Activated T-cell treated with anti-CD3 and anti-CD28 coated beads, Interleukin-2, amount 50 U/mL, for 48 hours (primary cell): ENCODE data around the gene XPNPEP1.

Experiments used
- DNase-seq, 2 experiments: peaks; one replicate each; pipeline ENCODE4 v3.0.0-alpha.2; 2020

XPNPEP1 gene

DNA sequence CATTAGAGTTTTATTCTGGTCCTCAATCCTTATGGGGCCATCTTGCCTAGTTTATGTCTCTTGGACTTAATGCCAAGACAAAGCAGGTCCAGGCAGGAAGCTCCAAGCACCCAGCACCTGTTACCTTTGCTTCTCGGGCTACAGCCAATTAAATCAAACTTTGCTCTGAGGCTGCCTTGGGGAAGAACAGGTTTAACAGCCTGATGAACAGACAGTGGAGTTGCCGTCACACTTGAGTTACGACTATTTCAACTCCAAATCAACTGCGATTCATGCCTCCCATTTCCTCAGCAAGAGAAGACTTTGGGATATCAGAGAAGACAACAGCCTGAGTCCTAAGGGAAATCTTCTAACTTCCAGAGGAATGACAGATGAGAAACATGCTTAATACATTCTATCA, 62.2 kb downstream of the XPNPEP1 start:
- DNase-seq: no peak

- DNase-seq: no peak
These were observed 64.1 kb downstream of the XPNPEP1 start for GRCh38 chr10:109859221-109859620.

DNA sequence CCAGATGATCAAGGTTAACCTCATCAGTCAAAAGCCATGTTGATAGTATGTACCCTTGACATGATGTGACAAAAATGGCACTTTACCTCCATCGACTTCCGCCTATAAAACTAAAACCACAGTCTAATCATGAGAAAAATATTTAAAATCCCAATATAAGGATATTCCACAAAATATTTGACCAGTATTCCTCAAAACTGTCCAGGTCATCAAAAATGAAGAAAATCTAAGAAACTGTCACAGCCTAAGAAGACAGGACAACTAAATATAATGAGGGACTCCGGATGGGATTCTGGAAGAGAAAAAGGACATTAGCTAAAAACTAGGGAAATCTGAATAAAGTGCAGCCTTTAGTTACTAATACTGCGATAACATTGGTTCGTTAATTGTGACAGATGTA, 67.6 kb downstream of the XPNPEP1 start:
- DNase-seq: no peak

- no peak for DNase-seq
These were observed 69.4 kb downstream of the XPNPEP1 start for GRCh38 chr10:109853921-109854320.

- DNase-seq: peak; percentile 85
These were observed 70.8 kb downstream of the XPNPEP1 start for GRCh38 chr10:109852475-109853037.

GRCh38 chr10:109851616-109852474, 71.5 kb downstream of the XPNPEP1 start:
- no peak for DNase-seq

GRCh38 chr10:109846832-109847231, 76.5 kb downstream of the XPNPEP1 start:
- DNase-seq: no peak

DNA sequence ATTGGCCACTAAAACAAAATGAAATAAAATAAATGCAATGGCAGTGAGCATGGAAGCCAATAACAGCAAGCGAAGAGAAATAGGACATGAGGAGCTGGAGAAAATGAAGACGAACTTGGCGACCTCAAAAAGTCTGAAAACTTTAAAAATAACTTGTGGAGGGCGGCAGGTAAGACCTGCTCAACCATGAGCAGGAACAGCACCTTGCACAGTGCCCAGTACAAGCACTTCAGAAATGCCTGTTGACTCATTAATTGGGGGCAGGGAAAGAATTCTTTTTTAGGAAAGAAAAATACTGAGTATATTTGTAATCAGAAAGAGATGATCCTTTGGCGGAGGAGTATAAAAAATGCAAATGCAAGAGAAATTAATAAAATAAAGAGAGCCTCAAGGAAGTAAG, 78.0 kb downstream of the XPNPEP1 start:
- DNase-seq: no peak

DNA sequence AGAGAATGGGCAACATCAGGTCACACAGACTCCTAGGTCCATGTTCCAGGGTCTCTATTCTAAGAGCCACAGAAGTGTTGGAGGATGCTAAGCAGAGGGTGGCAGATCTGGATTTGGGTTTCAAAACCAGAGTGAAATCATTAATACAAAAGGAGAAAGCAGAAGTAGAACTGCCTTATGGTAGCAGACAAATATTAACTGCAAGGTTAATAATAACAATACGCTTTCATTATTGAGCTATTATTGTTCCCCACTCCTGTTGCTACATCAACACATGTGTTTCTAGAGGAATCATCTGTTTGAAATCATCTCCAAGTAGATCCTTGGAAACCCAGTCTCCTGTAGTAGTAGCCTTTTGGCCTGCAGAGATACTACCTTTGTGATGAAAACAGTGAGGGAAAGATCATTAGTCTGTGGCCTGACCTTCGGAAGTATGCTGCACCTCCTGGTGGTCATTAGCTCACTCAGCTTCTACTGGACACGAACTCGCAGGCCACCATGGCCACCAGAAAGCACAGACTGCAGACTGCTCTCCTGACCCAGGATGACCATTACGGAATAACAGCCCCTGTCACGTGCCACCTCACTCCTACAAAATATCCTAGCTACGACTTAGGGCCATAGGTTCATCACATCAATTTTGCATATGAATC, 84.6 kb downstream of the XPNPEP1 start:
- no peak for DNase-seq

DNA sequence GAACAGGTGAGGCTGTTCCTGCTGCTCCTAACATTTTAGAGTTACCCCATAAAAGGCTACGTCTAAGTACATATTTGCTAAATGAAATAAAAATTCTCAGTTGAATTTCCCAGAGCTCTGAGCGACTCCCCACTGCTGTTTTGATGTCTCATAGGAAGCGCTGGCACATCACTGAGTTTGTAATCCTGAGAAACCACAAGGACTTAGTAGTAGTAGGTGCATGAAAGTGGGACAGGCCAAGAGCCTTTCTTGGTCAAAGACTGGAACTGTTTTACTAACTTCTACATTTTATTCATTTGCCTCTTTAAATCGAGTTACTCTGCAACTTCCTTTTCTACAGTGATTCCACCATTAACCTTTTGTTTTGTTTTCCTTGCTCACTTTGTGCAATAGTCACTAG, 85.9 kb downstream of the XPNPEP1 start:
- no peak for DNase-seq

- DNase-seq: no peak
These were observed 88.1 kb downstream of the XPNPEP1 start for GRCh38 chr10:109835257-109835656.

DNA sequence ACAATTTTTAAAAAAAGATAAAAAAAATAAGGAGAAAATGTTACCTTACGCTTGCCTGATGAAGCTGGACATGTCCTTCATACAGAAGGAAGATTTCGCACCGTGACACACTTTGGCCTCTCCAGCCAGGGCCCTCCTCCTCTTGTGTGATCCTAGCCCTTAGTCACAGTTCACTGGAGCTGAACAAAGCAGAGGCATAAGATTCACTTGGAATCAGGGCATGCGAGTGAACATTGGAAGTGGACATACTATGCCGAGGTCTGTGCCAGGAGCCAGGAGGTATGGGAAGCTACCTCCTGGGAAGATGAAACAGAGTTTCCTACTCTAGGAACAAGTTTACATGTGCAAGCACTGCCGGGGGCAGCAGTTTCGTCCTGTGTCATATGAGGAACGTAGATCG, 91.5 kb downstream of the XPNPEP1 start:
- no peak for DNase-seq

- no peak for DNase-seq
These were observed 99.1 kb downstream of the XPNPEP1 start for GRCh38 chr10:109824206-109824605.

DNA sequence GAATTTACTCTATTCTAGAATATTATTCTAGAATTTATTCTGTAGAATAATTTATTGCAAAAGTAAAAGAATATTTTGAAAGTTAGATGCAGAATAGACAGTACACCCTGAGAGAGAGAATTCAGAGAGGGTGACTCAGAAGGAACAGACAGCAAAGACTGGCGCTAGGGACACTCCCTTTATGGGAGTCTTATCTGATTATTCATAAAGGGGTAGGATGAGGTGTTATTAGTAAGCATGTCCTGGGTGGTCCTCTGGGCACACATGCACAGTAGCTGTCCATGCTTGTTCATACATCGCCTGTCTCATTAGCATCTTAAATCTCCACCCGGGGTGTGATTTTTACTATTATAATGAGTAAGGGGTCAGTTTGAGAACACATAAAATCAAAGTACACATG, 100.1 kb downstream of the XPNPEP1 start:
- DNase-seq: no peak

DNA sequence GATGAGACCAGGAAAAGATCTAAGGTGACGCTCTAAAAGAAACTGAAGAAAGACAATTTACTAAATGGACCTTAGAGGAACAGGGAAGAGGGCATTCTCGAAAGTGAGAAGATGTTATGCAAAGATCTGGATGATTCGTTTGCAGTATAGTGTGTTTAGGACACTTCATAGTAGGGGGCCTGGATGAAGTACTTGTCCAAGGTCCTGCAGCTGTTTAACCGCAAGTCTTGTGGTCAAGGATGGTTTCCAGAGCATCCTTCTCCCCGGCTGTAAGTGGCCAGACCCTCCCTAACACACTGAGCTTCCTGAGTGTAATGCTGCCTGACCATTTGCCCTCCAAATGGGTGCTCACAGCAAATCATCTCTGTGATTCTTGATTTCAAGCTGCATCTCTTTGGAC, 101.6 kb downstream of the XPNPEP1 start:
- no peak for DNase-seq

- DNase-seq: no peak
These were observed 102.5 kb downstream of the XPNPEP1 start for GRCh38 chr10:109820620-109821405.

GRCh38 chr10:109819807-109820206, 103.5 kb downstream of the XPNPEP1 start:
- DNase-seq: no peak
